ENCODE results near the gene DLG2.

GRCh38 chr11:84884836-84885235, 742.3 kb downstream of the DLG2 start:
- no peak for TF ChIP-seq POLR2A (IDR thresholded peaks at IDR 0.05)
- TF ChIP-seq CTCF (IDR thresholded peaks at IDR 0.05), result no peak
- TF ChIP-seq EP300 (IDR thresholded peaks at IDR 0.05), result no peak

Measured in tibial nerve (tissue), 4 donors.